Stimulated activated CD8-positive, alpha-beta memory T cell treated with anti-CD3 and anti-CD28 coated beads, Interleukin-4, amount 100 ng/mL, for 4 hours (primary cell): Measurements from ENCODE around the gene CNN1.

Experiments used
- DNase-seq, 2 donors: peaks; one replicate each; pipeline ENCODE4 v3.0.0-alpha.2; 2020; ENCODE audit warnings: low read depth in 2 of 2, low spot score in 1 of 2

Gene CNN1

DNA sequence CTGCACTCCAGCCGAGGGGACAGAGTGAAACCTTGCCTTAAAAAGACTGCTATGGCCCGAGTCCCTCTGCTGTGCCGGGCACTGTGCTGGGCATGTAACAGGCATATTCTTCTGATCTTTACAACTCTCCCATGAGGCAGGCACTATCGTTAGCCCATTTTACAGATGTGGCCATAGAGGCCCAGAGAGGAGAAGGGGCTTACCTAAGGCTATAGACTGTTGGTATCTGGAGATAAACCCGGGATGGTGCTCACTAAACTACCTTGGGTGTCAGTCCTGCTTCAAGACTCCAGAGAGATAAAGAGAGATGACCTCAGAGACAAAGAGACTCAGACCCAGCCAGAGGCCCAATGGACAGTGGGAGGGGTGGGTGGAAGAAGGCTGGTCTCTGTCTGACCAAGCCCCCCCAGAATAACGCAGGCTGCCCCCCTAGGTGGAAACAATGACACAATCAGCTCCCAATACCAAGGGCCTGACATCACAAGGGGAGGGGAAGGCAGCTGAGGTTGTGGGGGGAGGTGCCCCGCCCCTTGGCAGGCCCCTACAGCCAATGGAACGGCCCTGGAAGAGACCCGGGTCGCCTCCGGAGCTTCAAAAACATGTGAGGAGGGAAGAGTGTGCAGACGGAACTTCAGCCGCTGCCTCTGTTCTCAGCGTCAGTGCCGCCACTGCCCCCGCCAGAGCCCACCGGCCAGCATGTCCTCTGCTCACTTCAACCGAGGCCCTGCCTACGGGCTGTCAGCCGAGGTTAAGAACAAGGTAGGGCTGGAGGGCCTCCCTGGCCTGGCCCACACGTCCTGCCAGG, at the start of gene CNN1:
Gene CNN1, plus strand, starts transcription at position 620 of the 805 bp plus-strand sequence. Its CDS starts 77 bp downstream, at position 697.
- no peak for DNase-seq

DNA sequence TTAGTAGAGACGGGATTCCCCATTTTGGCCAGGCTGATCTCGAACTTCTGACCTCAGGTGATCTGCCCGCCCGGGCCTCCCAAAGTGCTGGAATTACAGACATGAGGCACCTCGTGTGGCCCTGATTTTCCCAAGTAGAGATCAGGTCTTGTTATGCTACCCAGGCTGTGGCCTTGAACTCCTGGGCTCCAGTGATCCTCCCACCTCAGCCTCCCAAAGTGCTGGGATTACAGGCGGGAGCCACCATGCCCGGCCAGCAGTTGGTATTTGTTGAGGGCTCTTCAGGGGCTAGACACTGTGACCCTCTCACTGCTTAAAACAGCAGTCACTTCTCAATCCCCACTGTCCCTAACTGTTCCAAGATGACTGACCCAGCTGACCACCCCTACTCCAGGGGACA, 49.3 kb upstream of the CNN1 start:
- no peak for DNase-seq

DNA sequence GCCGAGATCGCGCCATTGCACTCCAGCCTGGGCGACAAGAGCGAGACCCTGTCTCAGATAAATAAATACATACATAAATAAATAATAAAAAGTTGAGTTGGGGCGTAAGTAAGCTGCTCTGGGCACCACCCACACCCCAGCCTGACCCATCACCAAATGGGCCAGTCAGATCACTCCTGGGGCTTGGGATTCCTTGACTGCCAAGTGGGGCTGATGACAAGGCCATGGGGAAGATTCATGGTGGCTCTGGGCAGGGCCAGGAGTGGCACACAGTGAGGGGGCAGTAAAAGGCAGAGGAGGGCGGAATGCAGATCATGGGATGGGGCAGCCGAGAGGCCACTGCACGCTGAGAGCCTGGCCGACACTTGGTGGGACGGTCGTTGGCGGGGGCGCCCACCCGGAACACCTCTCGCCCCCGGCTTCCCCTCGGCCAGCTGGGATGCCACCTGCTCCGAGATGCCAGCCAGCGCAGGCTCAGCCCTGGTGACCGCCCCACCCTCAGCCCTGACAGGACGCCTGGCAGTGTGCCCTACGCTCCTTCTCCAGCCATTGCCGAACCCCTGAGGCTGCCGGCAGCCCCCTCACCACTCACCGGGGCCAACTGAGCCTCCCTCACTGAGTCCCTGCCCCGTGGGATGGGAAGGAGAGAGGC, 43.9 kb upstream of the CNN1 start:
- no peak for DNase-seq

DNA sequence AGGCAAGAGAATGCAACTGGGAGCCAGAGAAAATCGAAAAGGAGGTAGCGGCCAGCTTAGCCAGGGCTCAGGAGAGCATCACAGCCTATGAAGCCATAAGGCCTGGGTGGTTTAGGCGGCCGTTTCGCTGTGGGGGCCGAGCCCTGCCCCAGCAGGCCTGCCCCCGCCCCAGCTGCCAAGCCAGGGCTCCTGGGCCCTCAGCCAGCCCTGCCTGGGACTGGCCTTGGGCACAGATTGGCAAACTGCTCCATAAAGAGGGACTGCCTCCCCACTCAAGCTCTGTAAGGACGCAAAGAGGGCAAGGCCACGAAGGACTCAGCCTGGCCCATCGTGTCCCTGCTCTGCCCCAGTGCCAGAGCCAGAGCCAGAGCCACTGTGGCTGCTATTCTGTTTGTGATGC, 43.2 kb upstream of the CNN1 start:
- no peak for DNase-seq

DNA sequence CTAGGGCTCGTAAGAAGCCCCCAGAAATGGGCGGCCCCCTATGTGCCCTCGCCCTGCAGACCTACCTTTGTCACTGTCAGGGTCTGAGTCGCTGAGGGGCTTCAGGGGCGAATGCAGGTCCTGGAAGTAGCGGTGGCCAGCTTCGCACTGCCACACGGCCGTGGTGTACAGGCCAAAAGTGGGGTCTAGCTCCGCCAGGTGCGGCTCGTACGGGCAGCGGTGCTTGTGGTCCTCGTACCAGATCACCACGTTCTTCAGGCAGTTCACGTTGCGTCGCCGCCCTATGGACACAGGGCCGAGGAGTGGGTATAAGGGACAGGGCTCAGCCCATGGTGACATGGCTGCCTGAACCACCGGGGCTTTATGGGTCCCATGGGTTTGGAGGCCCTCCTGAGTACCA, 42.8 kb upstream of the CNN1 start:
- DNase-seq: no peak

DNA sequence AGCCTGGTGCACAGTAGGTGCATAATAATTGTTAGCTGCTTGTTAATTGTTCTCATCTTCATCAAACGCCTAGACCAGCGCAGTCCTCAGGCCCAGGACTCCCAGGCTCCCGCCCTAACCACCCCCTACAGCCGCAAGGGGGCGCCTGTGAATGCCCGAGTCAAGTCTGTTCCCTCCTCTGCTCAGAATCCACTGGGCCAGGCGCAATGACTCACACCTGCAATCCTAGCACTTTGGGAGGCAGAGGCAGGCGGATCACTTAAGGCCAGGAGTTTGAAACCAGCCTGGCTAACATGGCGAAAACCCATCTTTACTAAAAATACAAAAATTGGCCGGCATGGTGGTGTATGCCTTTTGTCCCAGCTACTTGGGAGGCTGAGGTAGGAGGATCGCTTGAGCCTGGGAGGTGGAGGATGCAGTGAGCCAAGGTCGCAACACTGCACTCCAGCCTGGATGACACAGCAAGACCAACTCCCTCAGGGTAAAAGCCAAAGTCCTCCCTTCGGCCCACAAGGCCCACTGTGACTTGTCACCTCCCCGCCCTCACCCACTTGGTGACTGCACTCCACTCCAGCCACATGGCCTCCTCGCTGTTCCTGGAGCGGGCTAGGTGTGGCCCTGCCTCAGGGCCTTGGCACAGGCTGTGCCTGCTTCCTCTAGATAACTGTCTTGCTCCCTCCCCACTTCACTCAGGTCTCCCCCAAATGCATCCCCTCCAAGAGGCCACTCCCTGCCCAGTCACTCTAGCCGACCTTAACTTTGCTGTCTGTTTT, 42.1 kb upstream of the CNN1 start:
- peak in 1 of 2 donors; percentile 33 for DNase-seq

DNA sequence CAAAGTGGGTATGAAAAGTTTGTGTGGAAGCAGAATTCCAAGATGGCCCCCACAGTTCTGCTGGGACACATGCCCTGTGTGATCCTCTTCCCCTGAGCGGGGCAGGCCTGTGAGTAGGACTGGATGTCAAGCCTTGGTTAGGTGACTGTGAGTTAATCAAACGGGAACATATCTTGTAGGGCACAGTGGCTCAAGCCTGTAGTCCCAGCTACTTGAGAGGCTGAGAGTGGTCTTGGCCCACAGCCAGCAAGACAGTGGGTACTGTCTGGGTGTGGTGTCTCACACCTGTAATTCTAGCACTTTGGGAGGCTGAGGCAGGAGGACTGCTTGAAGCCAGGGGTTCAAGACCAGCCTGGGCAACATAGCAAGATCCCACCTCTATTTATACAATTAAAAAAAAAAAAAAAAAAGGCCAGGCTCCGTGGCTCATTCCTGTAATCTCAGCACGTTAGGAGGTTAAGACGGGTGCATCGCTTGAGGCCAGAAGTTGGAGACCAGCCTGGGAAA, 39.4 kb upstream of the CNN1 start:
- DNase-seq: no peak

DNA sequence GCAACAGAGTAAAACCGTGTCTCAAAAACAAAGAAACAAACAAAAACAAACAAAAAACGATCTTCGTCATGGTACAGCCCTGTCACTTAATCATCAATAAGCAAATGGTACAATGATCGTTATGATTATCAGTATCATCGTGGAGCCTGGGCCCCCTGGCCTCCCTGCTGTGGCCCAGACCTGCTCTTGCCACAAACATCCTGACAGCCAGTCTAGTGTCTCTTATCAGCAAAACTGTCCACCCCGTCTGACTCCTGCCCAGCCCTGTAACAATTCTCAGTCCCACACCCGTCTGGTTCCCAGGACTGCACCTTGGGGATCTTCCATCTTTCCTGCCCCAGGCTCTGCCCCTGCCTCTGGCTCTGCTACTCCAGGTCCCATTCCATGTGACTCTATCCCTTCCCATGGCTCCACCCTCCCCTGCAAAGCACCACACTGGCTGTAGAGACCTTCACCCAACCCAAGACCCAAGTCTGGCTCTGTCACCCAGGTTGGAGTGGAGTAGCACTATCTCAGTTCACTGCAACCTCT, 38.7 kb upstream of the CNN1 start:
- no peak for DNase-seq

DNA sequence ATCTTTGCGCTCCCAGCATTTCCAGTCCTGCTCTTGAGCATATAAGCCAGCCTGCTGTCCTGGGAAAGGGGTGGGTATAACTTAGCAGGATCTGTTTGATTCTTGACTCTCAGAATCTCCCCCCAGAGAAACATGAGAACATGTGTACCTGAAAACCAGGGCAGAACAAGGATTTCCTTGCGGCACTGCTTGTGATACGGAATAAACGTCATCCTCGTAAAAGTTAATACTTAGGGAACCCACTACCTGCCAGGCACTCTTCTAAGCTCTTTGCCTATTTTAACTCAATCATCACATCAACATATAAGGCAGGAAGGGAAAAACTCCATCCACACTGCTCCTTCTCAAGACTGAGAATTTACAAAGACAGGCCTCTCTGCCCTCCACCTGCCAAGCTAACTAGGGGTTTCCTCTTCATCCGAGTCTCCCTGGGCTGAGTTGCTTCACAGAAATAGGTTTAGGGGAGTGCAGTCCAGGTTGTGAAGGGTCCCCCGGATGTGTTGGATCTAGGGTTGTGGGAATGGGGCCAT, 34.1 kb upstream of the CNN1 start:
- DNase-seq: no peak

DNA sequence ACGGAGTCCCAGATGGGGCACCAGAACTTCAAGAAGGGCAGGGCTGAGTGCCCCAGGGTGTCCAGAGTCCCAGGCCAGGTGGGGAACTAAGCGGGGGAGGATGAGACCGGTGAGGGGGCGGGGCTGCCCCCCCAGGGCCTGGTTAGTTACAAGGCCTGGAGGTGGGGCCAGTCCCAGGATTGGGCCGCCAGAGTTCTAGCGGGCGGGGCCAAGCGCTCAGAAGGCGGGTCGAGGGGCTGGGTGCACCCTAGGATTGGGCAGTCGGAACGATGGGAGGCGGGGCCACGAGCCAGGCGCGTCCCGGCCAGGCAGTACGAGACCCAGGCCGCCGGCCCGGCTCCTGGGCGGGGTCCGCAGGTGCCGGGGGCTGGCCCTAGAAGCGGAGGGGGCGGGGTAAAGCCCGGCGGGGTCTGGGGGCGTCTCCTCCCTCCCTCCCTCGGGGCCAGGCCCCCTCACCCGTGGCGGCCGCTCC, 33.6 kb upstream of the CNN1 start:
- DNase-seq: peak; percentile 90

DNA sequence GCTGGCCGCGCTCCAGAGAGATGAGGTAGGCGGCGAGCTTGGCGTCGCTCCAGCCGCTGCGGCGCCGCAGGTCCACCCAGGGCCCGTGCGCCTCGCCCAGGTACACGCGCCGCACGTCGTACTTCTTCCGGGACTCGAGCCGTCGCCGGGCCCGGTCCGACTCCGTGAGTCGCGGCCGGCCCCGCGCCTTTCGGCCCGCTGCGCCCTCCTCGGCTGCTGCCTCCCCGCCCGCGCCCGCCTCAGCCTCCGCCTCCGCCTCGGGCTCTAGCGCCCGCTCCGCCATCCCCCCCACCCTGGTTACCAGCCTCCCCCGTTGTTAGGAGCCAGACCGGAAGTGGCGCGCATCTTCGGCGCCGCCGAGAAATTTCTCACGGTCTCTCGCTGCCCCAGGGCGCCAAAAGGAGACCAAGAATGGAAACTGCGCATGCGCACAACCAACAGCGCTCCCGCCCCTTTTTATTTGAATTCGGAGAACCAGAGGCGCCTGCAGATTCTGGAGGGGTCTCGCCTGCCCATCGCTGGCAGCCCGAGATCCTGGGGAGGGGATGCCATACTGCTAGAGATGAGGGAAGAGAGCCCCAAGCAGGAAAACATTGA, 33.0 kb upstream of the CNN1 start, which contains the start of gene ZNF653:
Gene ZNF653, minus strand, starts transcription at position 336 of the 597 bp plus-strand sequence. Its CDS starts 53 bp downstream, at position 283.
- peak; percentile 87 to 89 for DNase-seq

DNA sequence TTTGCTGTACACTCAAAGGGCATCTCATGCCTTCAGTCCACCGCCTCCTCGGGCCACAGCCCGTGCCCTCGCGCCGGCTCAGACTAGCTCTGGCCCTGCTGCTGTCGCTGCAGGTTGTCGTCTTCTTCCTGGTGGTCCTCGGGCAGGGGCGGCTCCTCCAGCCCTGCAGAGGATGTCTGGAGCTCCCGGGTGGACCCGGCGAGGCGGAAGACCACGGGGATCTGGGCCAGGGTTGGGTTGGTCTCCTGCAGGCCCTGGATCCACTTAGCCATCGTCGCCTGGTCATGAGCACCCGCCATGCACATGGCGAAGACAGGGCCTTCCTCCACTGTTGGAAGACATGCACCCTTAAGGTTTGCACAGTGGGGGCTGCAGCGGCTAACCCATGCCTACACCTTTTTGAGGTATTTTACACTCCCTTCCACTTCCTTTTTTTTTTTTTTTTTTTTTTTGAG, 32.5 kb upstream of the CNN1 start:
- DNase-seq: no peak

DNA sequence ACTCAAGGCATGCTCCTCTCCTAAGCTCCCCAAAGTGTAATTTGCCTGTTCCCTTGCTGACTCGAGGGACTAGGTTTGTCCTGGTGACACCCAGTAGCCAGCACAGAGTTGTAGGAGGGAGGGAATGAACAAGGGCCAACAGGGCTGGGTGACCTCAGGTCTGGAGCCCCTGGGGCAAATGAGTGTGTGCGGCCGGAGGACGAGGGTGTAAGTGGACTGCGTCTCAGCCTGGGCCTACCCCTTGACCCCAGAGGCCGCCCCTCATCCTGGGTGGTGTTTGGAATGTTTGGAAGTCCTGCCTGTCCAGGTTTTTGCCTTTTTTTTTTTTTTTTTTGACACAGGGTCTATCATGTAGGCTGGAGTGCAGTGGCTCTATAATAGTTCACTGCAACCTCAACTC, 31.7 kb upstream of the CNN1 start:
- no peak for DNase-seq

DNA sequence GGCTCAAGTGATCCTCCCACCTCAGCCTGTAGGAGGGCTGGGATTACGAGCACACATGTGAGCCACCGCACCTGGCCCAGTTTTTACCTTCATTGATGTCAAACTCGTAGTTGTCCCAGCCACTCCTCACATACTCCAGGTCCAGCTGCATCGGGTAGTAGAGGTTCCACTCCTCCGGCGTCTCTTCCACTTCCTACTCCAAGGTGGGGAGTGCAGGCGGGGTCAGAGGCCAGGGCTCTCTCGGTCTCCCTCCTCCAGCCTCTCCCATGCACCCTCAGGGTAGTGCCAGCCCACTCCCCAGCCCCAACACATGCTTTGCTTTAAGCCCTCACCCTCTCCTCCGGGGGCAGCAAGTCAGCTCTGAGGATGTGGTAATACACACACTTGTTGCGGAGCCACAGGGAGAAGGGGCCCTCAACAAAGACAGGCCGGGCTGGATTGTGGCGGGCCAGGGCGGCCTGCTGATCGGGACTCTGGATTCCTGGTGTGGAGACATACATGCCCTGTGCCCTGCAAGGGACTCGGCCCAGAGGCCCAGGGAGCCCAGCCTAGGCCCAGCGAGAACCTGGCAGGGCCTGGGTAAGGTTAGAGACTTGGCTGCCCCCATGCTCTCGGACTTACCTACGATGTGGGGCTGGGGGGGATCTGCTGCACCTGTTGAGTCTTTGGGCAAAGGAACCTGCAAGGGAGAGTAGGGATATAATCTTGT, 31.1 kb upstream of the CNN1 start:
- no peak for DNase-seq

DNA sequence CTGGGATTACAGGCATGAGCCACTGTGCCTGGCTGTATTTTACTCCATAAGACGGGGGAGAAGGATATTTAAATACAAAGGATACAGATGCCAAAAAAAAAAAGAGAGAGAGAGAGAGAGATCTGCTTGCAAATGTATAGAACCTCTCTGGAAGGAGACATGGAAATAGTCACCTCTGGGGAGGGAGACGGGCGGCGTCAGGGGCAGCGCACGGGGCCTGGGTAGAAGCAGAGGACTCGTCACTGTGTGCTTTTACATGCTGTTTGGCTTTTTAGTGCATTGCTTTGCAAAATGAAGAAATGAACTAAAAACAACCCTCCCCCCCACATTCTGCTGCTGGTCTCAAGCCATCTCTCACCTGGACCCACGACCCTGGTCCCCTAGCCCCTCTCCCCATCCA, 28.2 kb upstream of the CNN1 start:
- DNase-seq: no peak

DNA sequence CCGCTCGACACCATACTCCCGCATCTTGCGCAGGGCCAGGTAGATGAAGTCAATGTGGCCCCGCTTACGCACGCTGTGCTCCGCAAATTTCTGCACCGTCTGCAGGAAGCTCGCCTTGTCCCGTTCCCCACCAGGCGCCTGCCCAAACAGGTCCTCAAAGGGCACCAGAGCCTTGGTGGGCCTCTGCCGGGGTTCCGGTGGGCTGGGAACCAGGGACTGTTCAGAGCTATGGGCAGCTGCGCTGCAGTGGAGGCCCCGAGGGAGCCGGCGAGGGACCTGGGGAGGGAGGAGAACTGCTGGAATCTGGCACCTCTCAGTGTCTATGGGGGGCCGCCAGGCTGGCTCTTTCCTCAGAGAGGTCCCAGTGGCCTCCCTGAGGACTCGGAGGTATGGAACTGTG, 24.7 kb upstream of the CNN1 start:
- no peak for DNase-seq

DNA sequence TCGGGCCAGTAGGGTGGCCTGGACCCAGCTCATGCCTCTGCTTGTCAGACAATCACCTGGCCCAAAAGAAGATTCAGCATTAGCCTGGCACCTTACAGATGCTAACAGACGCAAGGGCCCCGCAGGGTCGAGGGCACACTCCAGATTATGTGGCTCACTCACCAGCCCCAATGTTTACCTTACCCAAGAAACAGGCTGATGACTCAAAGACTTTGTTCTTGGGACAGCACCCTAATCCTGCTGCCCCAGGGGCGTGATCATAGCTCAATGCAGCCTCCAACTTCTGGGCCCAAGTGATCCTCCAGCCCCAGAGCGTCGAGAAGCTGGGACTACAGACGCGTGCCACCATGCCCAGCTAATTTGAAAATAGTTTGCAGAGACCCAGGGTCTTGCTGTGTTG, 19.5 kb upstream of the CNN1 start:
- DNase-seq: no peak

DNA sequence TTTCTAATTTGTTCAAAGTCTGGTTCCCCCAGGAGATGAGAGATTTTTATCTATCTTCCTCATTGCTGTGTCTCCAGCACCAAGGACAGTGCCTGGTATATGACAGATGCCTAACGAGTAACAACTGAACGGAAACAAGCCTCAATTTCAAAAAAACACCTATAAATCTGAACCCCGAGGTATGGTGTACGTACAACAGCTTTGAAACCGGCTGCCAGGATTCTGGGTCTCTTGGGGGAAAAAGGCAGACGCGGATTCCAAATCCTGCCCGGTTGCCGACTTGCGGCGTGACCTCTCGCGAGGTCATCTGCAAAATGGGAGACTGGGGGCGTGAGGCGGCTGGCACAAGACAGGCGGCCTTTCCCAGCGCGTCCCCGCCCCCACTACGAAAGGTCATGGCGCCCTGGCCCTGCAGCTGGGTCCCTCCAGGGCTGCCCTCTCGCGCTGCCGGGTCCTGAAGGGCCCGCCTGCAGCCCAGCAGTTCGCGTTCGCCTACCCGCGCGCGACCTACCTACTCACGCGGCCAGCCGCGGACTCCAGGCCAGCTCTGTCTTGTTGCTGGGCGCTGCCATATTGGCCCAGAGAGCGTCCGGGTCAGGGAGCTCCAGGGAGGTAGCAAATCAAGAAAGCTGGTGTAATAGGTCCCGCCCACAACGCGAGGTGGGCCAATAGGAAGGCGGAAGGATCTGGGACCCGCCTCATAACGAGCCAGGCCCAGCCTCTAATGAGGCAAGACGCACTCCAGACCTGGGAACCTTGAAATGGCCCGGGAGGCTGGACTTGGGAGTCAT, 9.9 kb upstream of the CNN1 start, which contains the start of gene ECSIT:
Gene ECSIT, minus strand, starts transcription at position 584 of the 791 bp plus-strand sequence. CDS start 9,964 bp downstream, outside the sequence.
- DNase-seq: peak; percentile 83 to 84

DNA sequence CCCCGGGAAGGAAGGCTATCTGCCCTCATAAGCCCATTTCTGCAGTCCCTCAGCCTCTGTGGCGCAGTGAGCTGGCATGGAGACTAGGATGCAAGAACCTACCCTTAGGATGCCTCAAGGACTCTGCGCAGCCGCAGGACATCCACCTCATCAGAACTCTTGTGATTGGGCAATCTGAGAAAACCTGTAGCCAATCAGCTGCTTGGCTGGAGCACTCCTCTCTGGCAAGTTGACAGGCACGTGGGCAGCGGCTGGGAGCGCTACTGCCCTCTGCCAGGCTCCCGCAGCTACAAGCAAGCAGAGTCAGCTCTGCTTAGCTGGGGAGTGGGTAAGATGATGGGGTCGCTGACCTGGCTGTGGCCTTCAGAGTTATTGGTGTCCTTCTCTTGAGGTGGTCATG, 8.2 kb upstream of the CNN1 start:
- DNase-seq: no peak
